Tibial nerve (tissue), 4 donors: ENCODE data around the gene HMX1.

Experiments
- EP300 ChIP-seq, 2 donors: sonication (generic); formaldehyde crosslinking; IDR thresholded peaks; one replicate each; pipeline ENCODE4 v1.6.1; 2017; ENCODE audit warnings: antibody characterized with exemption in 2 of 2, mild to moderate bottlenecking in 1 of 2
- POLR2A ChIP-seq, 2 donors: fragments of 450-650 bp; IDR thresholded peaks; one replicate each; pipeline ENCODE4 v1.6.1; 2017; ENCODE audit warnings: antibody characterized with exemption in 2 of 2, mild to moderate bottlenecking in 2 of 2, moderate library complexity in 2 of 2
- TF ChIP-seq, protein P1 (sequence below), 5 experiments: fragments of 200-600 bp in 3 of 5; fragments of 450-650 bp in 2 of 5; sonication (generic) in 3 of 5; IDR thresholded peaks; one replicate each; pipeline ENCODE4 v1.5.1; 2016 to 2019; ENCODE audit warnings: antibody characterized with exemption in 5 of 5, mild to moderate bottlenecking in 3 of 5, moderate library complexity in 2 of 5

DNA sequence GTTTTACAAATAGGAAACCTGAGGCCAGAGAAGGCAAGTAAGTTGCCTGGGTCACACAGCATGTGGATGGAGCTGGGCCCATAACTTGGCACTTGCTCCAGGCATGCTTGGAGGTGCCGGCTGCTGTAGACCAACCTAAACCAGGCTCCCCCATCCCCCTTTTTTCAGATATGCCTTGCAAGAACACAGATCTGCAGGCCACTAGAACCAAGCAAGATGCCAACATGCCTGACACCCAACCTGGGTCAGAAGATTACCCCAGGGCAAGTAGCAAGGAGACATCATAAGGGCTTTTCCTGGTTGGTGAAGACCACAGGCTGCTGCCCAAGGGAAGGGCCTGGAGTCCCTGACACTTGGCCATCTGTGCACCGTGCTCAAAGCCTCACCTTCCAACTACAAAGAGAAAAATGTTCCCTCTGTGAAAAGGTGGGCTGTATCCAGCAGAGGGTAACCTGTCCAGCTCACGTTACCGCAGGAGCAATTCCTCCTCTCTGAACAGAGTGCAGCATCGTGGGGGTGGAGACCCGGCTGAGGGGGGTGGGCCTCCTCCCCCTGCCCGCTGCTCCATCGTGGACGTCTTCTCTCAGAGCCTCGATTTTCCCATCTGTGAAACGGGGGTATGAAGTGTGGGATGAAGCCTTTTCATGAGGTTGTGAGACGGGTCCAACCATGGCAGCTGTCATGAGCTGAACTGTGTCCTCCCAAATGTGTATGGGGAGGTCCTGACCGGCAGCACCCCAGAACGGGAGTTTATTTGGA lies 23.0 kb downstream of the HMX1 start:
- TF ChIP-seq, protein P1, sequence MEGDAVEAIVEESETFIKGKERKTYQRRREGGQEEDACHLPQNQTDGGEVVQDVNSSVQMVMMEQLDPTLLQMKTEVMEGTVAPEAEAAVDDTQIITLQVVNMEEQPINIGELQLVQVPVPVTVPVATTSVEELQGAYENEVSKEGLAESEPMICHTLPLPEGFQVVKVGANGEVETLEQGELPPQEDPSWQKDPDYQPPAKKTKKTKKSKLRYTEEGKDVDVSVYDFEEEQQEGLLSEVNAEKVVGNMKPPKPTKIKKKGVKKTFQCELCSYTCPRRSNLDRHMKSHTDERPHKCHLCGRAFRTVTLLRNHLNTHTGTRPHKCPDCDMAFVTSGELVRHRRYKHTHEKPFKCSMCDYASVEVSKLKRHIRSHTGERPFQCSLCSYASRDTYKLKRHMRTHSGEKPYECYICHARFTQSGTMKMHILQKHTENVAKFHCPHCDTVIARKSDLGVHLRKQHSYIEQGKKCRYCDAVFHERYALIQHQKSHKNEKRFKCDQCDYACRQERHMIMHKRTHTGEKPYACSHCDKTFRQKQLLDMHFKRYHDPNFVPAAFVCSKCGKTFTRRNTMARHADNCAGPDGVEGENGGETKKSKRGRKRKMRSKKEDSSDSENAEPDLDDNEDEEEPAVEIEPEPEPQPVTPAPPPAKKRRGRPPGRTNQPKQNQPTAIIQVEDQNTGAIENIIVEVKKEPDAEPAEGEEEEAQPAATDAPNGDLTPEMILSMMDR (IDR thresholded peaks at IDR 0.05) = no peak
- TF ChIP-seq POLR2A (IDR thresholded peaks at IDR 0.05) (no peak), EP300 (IDR thresholded peaks at IDR 0.05) (no peak)
